Right kidney (tissue), 9 donors: ENCODE data around the gene AGO4.
A peak's percentile ranks its signal among the peaks of the same experiment; 100 is the strongest.
"Not testable (repeated sequence)": the region's sequence is repeated elsewhere in the genome, so short reads cannot be mapped to it uniquely, and the experiment has no call there.

Source experiments
- DNase-seq: peaks from one replicate; pipeline ENCODE4 v3.0.0-alpha.2; 2016
- long read RNA-seq, 8 donors: transcript quantifications; one replicate each; lab custom pipeline, GENCODE V29; 2026

AGO4 gene
- long read RNA-seq, donor 1, full-length matches to known transcripts = 1 of 1 reads
- long read RNA-seq, donor 1, partial matches to known transcripts = 0 of 1 reads
- long read RNA-seq, donor 1, other reads (novel, unspliced or antisense) = 0 of 1 reads
- long read RNA-seq, donor 2, full-length matches to known transcripts = 1 of 1 reads
- long read RNA-seq, donor 2, partial matches to known transcripts = 0 of 1 reads
- long read RNA-seq, donor 2, other reads (novel, unspliced or antisense) = 0 of 1 reads
- long read RNA-seq, donor 3, partial matches to known transcripts = 6 of 6 reads
- long read RNA-seq, donor 3, other reads (novel, unspliced or antisense) = 0 of 6 reads
- long read RNA-seq, donor 4 = 0 reads
- long read RNA-seq, donor 5 = 0 reads
- long read RNA-seq, donor 6, partial matches to known transcripts = 0 of 1 reads
- long read RNA-seq, donor 6, other reads (novel, unspliced or antisense) = 0 of 1 reads
- long read RNA-seq, donor 7, full-length matches to known transcripts = 2 of 2 reads
- long read RNA-seq, donor 7, partial matches to known transcripts = 0 of 2 reads
- long read RNA-seq, donor 7, other reads (novel, unspliced or antisense) = 0 of 2 reads
- long read RNA-seq, donor 8, partial matches to known transcripts = 7 of 7 reads
- long read RNA-seq, donor 8, other reads (novel, unspliced or antisense) = 0 of 7 reads

DNA sequence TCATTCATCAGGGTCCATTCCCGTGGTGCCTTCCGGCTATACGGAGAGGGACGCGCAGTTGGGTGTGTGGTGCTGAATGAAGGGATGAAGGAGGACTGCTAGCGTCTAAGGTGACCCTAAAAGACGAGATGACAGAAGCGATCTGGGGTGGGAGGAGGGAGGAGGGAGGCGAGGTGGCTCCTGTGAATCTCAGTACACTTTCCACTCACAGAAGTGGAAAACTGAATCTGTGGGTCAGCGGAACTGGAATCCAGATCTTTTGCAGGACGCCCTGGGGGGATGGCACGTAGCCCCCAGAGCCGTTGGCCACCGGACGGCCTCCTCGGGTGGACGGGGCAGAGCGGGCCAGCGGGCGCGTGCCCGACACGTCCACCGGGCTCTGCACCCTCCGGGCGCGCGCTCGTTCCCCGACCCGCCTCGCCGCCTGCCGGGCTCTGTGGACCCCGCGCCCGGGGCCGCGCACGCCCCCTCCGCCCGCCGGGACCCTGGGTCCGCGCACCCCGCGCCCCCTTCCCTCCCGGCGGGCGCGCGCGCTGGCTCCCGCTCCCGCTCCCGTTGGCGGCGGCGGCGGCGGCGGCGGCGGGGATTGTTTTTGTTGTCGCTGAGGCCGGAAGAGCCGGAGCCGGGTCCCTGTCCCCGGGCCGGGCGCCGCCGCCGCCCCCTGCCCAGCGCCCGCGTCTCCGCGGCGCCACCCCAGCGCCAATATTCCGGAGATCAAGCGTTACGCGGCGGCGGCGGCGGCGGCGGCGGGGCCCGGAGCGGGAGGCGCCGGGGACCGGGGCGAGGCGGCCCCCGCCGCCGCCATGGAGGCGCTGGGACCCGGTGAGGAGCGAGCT, at the start of gene AGO4:
AGO4 (plus strand) TSS at position 403 of the 836 bp plus-strand sequence; CDS start at position 804, 401 bp downstream.
- DNase-seq = peak; percentile 80

DNA sequence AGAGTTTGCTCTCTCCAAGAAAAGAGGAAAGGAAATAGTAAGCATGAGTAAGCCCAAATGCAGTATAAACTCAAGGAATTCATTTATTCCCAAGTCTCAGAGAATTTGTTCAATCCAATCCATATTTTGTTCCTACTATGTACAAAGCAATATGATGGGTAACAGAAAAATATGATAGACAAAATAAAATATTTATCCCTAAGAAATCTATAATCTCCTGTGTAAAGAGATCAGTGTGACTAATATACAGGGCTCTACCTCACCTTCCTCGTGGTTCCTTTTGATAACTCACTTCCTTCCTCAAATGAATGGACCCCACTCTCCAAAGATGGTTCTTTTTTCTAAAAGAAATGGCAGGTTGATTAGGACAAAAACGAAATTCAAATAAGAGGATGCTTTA, 45.7 kb upstream of the AGO4 start:
- DNase-seq = no peak

DNA sequence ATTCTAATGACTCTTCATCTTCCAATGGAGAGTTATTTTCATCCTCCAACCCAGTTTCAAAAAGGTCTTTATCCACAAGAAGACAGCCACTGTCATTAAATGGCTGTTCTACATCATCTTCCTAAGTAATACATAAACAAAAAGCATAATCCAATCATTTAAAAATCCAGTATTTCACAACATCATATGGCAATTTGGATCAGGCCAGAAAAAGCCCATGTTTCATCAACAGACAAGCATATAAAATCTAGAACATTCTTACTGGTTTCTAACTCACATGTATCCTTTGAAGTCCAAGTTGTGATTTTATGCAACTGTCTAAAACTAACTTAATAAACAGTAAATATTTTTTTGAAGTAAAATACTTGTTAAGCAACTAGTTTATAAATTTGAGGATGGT, 44.6 kb upstream of the AGO4 start:
- DNase-seq = no peak

DNA sequence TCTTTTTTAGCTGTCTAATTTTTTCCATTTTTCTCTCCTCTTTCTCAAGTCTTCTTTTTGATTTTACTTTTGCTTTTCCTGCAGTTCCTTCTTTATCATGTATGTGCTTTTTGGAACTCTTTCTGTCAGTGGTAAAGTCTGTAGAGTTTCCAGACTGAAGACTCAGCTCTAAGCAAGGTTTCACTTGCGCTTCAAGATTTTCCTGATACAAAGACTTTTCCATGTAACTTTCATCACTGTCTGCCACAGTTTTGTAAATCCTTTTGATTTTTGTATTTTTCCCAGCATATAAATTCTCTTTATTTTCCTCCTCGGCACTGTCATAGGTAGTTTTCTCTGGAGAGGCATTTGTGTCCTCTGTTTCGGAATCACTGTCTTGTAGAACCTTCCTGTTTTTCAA, 43.5 kb upstream of the AGO4 start:
- no peak for DNase-seq

DNA sequence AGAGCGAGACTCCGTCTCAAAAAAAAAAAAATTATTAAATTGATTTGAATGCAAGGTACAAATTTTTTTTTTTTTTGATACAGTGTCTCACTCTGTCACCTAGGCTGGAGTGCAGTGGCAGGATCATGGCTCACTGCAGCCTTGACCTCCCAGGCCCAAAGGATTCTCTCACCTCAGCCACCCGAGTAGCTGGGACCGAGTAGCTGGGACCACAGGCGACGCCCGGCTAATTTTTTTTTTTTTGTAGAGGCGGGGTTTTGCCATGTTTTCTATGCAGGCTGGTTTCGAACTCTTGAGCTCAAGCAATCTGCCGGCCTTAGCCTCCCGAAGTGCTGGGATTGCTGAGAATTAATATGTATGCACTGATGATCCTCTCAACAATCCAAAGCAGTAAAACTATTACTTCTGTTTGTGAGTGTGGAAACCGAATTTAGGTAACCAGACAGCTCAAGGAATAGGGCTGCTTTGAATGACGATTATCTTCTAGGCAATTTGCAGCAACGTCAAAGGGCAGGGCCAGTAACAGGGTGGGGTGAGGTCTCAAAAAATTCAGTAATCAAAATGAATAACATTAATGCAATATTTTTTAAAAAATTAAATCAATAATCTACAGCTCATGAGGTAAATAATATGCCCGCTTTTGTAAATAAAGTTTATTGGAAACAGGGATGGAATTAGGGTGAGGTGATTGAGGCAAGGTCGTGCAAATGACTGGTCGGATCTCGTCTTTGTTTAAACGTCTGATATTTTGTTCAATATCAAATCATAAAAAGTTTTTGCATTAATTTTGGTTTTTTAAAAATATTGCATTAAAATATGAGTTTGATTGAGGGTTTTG, 39.2 kb upstream of the AGO4 start:
- DNase-seq = peak; percentile 11

DNA sequence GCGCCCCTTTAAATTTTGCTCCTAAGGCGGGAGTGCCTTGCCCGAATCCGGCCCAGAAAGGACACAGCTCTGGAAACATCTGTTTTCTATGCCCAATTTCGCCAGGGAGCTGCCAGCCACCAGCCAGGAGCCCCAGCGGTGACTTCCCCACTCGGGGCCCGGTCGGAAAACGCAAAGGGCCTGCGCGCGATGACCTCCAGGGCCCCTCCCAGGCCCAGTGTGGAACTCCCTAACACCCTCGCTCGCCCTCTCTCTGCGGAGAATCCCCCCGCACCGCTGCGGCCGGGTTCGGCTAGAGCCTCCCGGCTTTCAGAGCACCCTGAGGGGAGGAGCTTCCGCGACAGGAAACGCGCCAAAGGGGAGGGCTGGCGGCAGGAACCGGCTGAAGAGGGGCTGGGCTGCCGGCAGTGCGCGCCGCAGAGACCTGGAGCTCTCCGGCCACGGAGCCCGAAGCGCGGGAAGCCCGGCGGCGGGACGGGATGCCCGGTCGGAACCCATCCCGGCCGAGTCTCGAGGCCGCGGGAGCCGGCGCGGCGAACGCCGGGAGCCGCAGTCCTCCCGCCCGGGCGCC, 38.5 kb upstream of the AGO4 start:
- DNase-seq = peak; percentile 95

DNA sequence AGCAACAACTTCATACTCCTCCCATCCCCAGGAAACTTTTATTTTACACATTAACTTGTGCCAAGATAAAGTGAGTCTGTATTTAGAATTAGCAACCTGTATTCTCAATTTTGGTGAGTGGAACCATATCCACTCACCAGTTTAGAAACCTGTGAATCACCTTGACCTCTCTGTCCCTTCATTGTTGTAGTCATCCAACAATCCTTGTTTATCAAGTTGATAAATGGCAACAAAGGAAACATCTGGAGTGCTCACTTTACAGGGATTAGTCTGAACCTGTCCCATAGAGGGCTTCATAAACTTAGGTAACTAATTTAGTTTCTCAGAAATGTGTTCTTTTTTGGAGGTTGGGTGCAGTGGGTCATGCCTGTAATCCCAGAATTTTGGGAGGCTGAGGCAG, 34.1 kb upstream of the AGO4 start:
- DNase-seq = no peak

DNA sequence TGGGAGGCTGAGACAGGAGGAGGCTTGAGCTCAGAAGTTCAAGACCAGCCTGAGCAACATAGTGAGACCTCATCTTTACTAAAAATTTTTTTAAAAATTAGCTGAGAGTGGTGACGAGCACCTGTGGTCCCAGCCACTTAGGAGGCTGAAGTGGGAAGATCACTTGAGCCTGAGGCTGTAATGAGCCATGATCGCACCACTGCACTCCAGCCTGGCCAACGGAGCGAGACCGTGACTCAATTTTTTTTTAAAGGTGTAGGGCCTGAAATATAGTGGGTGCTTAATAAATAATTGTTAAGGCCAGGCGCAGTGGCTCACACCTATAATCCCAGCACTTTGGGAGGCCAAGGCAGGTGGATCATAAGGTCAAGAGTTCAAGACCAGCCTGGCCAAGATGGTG, 31.6 kb upstream of the AGO4 start:
- not testable (repeated sequence) for DNase-seq

DNA sequence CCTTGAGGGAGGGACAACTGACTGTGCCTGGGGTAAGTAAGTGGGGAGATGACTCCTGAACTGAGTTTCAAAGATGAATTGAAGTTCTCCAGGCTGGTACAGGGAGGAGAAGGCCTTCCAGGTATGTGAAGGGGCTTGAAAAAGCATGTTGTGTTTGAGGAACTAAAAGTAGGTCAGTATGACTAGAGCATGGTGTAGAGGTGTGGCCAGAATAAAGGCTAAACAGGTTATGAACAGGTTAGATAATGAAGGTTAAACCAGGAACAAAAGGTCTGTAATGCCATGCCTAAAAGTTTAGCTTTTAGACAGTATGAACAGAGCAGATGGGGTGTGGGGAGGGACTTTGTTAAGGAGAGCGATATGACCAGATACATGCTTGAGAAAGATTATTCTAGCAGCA, 30.7 kb upstream of the AGO4 start:
- no peak for DNase-seq

DNA sequence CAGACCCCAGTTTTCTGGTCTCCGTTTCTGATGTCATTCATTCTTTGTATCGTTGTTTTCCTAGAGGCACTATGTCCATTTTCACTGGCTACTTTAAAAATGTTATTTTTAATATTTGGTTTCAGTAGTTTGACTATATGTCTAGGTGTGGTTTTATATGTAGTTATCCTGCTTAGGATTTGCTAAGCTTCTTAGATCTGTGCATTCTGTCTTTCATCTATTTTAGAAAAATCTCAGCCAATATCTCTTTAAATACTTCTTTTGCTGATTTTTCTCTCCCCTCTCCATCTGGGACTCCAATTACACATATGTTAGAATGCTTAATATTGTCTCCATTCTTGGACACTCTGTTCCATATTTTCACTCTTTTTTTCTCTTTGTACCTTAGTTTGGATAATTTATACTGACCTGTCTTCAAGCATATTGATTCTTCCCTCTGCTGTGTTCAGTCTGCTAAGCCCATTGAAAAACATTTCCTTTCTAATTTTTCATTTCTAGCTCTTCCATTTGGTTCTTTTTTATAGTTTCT, 24.7 kb upstream of the AGO4 start:
- DNase-seq = no peak

DNA sequence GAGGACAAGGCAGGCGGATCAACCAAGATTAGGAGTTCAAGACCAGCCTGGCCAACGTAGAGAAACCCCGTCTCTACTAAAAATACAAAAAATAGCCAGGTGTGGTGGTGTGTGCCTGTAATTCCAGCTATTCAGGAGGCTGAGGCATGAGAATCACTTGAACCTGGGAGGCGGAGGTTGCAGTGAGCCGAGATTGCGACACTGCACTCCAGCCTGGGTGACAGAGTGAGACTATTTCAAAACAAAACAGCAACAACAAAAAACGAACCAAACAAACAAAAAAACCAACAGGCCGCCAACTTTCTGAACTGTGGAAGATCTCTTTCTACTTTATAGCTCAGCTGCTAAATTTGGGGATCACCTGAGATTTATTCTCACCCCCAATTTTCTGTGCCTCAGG, 23.5 kb upstream of the AGO4 start:
- DNase-seq = not testable (repeated sequence)

DNA sequence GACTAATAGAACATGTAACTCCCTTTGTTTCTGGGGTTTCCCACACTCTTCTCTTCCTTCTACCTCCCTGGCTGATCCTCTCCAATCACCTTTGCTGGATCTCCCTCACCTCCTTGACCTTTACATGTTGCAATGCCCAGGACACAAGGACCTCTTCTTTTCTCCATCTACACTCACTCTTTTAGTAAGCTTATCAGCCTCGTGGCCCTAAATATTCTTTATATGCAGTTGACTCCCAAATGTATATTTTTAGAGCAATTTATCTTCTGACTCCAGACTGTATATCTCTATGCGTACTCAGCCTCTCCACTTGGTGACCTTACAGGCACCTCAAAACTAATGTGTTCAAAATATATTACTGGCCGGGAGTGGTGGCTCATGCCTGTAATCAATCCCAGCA, 19.7 kb upstream of the AGO4 start:
- no peak for DNase-seq

DNA sequence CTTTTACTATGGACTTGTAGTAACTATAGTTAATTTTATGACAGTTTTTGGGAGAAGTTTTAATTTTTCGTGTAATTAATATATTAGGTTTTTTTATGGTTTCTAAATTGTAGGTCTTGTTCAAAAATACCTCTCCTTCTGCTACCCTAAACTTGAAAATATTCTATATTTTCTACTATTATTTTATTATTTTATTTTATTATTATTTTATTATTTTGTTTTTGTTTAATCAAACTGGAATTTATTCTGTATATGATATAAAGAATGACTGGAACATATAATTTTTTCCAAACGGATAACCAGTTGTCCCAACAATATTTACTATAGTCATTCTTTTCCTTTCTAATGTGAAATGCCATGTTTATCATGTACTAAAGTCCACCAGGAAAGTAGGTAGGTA, 17.1 kb upstream of the AGO4 start:
- no peak for DNase-seq

DNA sequence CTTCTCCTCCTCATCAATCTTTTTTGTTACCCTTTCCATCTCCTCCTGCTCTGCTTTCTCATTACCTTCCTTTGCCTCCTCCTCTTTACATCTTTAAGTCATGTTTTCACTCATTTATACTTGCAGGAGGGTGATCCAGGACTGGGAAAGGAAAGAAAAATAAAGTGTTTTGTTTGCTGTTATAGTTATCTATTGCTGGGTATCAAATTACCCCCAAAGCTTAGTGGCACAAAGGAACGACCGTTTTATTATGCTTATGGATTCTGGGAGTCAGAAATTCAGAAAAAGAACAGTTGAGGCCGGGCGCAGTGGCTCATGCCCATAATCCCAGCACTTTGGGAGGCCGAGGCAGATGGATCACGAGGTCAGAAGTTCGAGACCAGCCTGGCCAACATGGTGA, 12.5 kb upstream of the AGO4 start:
- no peak for DNase-seq

DNA sequence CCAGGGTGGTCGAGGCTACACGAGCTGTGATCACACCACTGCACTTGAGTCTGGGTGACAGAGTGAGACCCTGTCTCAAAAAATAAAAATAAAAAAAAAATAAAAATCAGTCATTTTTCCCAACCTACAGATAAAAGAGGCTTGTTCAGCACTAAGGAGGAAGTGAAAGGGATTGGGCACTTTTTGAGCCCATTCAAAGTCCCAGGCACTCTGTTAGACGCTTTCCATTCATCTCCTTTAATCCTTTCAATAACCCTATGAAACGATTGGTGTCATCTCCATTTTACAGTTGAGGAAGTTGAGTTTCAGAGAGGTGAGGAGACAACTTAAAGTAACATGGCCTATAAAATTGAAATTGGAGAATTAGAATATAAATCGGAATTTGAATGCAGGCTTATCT, 10.4 kb upstream of the AGO4 start:
- DNase-seq = no peak

DNA sequence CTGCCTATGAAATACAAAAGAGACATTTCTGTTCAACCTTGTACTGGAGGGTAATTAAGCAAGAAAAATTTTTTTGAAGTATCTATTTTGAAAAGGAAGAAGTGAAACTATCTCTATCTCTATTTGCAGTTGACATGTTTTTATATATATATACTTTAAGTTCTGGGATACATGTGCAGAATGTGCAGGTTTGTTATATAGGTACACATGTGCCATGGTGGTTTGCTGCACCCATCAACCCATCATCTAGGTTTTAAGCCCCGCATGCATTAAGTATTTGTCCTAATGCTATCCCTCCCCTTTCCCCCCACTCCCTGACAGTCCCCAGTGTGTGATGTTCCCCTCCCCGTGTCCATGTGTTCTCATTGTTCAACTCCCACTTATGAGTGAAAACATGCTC, 9.8 kb upstream of the AGO4 start:
- not testable (repeated sequence) for DNase-seq

DNA sequence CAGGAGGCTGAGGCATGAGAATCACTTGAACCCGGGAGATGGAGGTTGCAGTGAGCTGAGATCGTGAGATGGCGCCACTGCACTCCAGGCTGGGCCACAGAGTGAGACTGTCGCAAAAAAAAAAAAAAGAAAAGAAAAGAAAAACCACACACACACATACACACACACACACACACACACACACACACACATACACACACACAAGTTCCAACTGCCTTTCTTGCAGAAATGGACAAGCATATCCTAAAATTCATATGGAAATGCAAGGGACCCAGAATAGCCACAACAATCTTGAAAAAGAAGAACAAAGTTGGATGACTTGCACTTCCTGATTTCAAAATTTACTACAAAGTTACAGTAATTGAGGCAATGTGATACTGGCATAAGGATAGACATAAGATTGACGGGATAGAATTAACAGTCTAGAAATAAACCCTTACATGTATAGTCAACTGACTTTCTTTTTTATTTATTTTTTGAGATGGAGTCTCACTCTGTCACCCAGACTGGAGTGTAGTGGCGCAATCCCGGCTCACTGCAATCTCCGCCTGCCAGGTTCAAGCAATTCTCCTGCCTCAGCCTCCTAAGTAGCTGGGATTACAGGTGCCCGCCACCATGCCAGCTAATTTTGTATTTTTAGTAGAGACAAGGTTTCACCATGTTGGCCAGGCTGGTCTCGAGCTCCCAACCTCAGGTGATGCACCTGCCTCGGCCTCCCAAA, 7.5 kb upstream of the AGO4 start:
- DNase-seq = not testable (repeated sequence)

DNA sequence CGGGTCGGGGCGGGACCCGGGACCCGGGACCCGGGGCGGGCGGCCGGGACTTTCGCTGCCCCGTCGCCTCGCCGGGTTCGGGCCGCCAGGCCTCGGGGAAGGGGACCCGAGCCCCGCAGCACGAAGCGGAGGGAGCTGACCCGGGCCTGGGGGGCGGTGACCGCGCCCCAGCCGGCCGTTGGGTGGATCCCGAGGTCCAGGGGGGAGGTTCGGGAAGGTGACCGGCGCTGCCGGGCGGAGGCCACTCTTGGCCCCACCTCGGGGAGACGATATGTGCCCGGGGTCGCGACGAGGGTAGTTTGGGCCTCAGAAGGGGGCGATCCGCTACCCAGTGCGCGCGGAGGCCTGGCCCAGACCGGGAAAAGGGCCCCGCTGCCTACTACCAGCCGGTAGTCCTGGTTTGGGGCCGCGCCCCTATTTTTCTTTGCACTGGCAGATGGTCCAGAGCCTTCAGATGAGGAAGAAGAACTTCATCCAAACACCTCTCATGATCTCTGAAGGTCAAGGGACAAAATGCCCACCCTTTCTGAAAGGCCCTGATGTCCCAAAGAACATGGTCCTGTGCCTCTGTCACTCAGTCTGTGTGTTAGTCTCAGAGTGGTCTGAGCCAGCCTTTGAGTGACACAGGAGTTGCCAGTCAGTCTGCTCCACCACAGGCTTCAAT, 766 bp downstream of the AGO4 start:
- peak; percentile 78 for DNase-seq

DNA sequence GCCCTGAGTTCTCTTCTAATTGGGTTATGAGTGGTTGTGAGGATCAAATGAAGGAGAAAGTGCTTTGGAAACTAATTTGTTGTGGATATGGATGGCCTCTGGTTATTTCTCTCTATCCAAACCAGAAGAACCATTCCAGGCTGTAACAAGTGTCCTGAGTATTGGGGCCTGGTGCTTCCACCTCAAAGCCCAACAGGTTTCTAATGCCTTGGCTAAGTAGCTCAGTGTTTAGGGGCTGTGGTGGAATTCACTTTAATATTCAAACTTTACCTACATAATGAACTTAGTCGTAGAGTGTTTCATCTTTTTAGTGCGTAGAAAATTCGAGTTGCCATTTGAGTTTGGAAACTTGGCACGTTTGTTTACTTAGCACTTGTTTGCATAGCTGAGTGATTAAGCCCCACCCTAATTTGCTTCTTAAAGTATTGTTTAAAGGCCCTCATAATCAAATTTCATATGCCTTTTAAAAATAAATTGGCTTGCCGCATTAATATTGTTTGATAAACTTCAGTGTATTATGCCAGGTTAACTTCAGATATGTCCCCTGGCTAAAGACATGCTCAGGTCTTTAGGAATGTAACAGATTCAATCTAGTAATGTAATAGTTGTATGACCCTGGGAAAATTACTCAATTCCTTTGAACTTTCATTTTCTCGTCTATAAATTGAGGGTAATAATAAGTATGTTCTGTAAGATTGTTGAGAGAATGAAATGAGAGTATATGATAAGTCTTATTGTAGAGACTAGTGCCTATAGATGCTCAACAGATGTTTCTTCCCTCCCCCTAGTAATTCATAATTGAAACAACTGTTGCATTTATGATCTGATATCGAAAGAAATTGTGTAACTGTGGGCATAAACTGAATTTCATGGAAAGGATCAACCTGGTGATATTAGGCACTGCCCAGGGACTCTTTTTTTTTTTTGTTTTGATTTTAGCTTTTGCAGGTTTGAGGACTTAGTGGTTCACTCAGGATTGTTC, 1.6 kb downstream of the AGO4 start:
- DNase-seq = no peak
